ENCODE measurements around the gene TBC1D22B.
"Not testable (repeated sequence)": the region's sequence is repeated elsewhere in the genome, so short reads cannot be mapped to it uniquely, and the experiment has no call there.

Gene TBC1D22B

DNA sequence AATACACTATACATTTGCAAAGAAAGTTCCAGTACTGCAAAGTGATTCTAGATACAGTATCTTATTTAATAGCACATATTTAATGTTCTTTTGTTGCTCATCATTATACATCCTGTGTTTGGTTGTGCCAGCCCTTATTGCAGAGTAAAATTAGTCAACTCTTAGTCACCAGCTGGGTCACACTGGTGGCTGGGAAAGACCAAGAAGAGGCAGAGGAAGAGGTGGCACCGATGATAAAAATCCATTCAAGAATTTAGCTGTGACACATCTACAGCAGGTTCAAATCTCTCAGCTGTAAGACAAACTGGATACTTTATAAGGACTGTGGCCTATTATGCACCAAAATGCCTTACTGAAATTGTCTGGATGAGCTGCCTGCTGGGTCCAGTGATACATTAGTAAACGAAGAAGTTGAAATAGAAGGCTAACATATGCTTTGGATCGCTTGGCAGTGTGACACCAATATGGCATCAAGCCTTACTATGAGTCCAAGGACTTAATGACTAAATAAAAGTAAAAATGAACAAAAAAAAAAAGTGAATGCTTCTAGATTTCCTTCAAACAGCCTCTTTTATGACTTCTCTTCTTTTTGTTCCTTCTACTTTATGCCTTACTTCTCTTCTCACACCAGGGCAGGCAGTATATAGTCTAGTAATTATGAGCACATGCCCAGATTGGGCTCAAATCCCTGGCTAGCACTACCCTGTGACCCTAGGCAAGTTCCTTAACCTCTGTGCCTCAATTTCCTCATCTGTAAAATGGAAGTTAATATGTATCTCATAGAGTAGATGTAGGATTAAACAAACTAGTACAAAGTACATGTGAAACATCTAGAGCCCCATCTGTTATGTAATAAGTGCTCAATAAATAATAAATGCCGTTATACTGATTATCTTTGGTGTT lies 66.8 kb downstream of the TBC1D22B start:
- DNase-seq: peak; percentile 49

DNA sequence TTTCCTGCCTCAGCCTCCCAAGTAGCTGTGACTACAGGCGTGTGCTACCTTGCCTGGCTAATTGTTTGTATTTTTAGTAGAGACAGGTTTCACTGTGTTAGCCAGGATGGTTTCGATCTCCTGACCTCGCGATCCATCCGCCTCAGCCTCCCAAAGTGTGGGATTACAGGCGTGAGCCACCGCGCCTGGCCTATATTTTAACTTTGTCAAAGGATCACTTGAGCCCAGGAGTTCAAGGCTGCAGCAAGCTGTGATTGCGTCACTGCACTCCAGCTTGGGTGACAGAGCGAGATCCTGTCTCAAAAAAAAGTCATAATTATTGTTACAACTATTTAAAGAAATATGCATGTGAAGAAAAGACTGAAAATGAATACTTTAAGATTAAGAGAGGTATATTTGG lies 72.8 kb downstream of the TBC1D22B start:
- not testable (repeated sequence) for DNase-seq

DNA sequence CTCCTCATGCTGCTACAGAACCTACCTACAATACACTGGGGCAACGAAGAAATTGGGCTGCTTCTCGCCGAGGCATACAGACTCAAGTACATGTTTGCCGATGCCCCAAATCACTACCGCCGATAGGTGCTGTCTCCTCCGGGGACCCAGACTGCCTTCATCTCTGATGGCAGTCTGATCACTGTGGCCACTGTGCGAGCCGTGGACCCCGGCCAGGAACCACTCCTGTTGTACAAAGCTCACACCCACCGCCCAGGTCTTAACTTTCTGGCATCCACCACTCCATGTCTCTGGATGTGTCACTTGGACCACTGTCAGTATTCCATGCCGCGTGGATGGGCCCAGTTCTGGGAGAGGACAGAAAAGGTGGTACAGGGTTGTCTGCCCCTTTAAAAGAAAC lies 73.5 kb downstream of the TBC1D22B start:
- no peak for DNase-seq

DNA sequence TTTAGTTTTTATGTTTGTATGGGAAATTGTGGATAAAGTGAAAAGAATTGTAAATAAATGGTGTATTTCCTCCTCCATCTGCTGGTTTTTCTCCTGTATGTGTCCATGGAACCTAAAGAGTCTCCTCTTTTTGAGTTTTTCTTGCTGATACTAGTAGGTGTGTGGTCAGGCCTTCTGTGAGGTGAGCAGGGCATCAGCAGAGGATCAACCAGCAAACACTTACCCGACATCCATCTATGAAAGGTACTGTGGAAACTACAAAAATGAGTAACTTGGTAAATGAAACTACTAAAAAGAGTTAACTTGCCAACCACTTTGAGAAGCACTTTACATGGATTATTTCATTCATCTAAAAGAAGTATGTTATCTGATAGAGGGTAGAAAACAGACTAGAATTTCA lies 75.3 kb downstream of the TBC1D22B start:
- DNase-seq: no peak

DNA sequence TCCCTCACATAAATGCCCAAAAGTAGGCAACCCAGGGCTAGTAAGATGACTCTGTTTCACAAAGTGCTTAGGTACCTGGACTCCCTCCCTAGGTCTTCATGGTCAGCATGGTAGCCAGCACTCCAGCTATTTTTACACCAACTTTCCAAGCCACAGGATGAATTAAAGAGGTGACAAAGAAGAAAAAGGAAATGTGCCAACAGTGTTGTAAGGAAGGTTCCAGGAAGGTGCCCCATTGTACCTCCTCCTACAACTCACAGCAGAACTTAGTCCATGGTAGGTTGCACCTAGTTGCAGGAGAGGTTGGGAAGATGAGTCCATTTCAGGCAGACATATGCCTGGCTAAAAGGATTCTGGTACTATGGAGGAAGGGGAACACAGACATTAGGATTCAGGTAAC lies 76.5 kb downstream of the TBC1D22B start:
- DNase-seq: no peak

DNA sequence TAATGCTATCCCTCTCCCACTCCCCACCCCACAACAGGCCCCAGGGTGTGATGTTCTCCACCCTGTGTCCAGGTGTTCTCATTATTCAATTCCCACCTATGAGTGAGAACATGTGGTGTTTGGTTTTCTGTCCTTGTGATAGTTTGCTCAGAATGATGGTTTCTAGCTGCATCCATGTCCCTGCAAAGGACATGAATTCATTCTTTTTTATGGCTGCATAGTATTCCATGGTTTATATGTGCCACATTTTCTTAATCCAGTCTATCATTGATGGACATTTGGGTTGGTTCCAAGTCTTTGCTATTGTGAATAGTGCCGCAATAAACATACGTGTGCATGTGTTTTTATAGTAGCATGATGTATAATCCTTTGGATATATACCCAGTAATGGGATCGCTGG lies 80.7 kb downstream of the TBC1D22B start:
- DNase-seq: not testable (repeated sequence)

DNA sequence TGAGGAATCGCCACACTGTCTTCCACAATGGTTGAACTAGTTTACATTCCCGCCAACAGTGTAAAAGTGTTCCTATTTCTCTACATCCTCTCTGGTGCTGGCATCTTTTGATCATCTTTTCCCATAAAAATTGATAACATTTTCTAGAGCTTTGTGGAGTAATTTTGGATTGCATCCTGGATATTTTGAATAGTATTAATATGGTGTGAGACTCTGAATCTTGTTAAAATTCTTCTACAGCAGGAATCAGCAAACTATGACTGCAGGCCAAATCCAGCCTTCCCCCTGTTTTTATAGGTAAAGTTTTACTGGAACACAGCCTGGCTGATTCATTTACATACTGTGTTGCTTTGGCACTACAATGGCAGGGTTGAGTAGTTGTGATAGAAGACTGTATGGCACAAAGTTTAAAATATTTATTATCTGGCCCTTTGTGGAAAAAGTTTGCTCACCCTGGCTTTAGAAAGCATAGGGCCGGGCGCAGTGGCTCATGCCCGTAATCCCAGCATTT lies 81.2 kb downstream of the TBC1D22B start:
- no peak for DNase-seq

DNA sequence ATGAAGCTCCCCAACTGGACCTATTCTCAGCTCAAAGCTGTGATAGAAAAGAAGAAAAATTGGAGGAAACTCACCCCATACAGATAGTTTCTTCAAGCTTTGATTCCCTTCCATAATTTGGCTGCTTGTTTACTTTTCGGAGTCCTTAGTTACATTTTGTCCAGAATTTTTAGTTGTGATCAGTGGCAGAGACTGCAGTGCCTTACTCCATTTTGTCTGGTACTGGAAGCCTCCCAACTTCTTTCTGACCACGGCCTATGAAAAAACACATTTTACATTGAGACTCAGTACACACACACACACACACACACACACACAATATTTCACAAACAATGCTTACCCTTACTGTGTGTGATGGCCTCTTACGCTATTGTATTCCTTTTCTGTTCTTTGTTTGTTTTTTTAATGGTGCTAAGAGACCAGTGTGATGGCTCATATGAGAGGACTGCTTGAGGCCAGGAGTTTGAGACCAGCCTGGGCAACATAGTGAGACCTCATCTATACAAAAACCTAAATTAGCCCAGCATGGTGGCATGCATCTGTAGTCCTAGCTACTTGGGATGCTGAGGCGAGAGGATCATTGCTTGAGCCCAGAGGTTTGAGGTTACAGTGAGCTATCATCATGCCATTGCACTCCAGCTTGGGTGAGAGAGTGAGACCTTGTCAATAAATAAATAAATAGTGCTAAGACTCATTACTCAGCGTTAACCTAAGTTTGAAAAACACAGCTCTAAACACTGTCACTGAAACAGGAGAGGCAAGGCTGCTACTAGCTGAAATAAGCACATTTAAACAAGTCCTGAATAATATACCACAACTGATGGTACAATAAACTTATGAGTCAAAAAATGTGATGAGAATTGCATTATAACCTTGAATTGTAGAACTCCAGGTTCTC lies 82.4 kb downstream of the TBC1D22B start:
- no peak for DNase-seq

DNA sequence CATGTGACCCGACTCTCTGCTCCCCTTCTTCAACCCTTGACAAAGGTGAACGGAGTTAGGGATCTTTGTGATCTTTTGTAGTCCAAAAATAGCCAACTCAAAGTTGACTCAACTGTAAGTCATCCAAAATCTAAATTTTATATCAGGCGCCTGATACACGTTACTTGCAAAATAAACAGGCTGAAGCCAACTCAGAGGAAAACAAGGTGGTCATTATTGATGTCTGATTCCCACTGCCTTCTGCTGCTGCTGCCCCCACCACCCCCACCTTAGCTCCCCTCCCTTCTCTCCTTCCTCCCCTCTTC lies 83.0 kb downstream of the TBC1D22B start:
- DNase-seq: no peak

DNA sequence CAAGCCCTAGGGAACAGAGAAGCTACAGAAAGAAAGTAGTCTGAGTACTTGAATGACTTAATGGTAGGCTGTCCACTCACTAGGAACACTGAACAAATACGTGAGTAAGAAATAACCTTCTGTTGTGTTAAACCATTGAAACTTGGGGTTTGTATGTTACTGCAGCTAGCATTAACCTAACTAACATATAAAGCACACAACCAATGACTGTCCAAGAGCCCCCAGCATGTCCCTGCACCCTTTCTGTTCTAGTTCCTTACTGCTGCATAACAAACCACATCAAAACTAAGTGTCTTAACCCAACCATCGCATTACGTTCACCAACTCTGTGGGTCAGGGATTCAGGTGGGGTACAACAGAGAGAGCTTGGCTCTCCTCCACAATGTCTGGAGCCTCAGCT lies 85.7 kb downstream of the TBC1D22B start:
- no peak for DNase-seq

DNA sequence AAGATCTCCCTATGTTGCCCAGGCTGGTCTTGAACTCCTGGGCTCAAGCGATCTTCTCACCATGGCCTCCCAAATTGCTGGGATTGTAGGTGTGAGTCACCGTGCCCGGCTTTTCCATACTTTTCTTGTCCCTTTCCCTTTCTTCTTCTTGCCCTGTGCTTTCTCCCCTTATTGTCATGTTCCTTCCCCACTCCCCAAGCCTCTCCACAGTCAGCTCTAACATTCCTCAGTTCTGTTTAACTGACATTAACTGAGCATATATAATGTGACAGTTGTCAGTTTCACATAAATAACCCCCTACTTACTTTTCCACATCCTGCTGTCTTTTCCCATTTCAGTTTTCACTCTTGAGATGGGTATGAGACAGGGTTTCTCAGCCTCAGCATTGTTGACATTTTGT lies 86.7 kb downstream of the TBC1D22B start:
- DNase-seq: no peak

DNA sequence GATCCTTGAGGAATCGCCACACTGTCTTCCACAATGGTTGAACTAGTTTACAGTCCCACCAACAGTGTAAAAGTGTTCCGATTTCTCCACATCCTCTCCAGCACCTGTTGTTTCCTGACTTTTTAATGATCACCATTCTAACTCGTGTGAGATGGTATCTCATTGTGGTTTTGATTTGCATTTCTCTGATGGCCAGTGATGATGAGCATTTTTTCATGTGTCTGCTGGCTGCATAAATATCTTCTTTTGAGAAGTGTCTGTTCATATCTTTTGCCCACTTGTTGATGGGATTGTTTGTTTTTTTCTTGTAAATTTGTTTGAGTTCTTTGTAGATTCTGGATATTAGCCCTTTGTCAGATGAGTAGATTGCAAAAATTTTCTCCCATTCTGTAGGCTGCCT lies 88.2 kb downstream of the TBC1D22B start:
- DNase-seq: not testable (repeated sequence)

DNA sequence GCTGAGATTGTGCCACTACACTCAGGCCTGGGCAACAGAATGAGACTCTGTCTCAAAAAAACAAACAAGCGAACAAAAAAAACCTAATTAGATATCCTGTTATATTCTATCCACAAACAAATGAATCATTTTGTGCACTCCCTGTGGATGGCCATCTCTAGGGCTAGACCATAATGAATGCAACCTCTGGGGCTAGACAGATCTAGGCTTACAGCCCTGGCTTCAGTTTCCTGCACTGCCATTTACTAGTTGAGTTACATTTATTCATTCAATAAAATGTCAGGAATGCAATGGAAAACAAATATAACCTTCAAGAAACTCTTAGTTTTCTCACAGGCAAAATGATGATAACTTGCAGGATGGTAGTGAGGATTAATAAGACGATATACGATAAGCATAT lies 89.6 kb downstream of the TBC1D22B start:
- DNase-seq: no peak

DNA sequence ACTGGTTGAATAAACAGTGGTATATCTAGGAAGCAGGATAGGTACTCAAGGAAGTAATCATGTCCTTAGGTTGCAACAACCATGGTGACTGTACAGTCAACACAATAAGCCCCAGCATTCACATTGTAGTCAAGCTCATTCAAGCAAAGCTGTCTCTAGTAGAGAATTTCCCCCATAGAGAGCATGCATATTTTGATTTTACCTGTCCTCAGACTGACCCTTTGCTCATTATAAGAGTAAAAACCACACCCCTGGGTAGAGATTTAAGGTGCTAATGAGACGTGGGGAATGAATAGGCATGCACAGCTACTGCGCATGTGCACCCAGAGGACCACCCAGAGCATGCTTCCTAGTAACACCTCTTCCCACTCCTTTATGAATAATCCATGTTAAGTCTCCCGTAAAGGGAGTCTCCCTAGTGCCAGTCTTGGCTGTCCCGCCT lies 90.1 kb downstream of the TBC1D22B start:
- no peak for DNase-seq

DNA sequence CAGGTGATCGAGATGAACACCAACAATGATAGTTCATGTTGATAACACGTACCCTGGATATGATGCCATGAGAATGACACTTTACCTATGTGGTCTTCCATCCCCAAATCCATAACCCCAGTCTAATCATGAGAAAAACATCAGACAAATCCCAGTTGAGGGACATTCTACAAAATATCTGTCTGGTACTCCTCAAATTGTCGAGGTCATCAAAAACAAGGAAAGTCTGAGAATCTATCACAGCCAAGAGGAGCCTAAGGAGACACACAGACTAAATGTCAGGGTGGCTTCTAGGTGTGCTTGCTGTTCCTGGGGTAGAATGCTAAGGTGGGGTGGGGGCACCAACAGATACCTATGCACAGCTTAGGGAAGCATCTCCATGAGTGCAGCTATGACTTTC lies 93.5 kb downstream of the TBC1D22B start:
- DNase-seq: no peak

DNA sequence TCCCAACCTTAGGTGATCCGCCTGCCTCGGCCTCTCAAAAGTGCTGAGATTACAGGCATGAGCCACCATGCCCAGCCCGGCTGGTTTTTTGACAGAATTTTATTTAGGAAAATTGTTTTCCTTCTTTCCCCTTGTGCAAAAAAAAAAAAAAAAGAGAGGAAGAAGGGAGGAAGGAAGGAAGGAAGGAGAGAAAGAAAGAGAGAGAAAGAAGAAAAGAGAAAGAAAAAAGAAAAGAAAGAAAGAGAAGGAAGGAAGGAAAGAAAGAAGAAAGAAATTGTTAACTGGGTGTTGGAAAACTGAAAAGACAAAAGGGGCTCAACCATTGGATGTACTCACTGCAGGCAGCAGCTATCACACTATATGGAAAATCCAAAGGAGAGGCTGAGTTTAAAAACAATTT lies 94.8 kb downstream of the TBC1D22B start:
- DNase-seq: no peak

DNA sequence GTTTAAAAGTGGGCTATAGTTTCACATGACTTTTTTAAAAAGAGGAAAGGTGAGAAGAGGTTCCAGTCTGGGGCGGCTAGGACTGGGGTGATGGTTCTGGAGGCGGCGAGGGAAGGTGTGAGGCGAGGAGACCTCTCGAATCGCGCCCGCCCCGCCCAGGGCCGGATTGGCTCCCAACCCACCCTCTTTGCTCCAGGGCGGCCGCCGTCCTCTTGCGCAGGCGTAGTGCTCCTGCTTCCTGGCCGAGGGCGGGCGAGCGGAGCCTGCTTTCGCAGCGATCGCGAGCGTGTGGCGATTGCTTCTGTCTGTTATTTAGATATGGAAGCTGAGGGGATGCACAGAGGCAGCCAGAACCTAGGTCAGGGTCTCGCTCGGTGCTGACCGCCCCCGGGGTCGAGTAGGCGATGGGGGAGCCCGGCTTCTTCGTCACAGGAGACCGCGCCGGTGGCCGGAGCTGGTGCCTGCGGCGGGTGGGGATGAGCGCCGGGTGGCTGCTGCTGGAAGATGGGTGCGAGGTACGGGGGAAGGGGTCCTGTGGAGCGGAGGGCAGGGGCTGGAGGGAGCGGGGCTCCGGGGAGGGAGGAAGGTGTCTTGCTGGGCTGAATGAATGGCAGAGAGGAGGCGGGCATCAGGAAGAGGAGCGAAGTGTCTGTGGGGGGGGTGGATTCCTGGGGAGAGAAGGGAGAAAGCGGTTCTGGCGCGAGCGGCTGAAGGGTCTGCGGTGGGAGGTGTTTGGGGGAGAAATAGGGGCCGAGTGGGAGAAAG lies 96.4 kb downstream of the TBC1D22B start, which contains the start of gene RNF8:
Gene RNF8, plus strand, starts transcription at position 223 of the 765 bp plus-strand sequence. Its CDS starts 182 bp downstream, at position 405.
- DNase-seq: peak; percentile 92

DNA sequence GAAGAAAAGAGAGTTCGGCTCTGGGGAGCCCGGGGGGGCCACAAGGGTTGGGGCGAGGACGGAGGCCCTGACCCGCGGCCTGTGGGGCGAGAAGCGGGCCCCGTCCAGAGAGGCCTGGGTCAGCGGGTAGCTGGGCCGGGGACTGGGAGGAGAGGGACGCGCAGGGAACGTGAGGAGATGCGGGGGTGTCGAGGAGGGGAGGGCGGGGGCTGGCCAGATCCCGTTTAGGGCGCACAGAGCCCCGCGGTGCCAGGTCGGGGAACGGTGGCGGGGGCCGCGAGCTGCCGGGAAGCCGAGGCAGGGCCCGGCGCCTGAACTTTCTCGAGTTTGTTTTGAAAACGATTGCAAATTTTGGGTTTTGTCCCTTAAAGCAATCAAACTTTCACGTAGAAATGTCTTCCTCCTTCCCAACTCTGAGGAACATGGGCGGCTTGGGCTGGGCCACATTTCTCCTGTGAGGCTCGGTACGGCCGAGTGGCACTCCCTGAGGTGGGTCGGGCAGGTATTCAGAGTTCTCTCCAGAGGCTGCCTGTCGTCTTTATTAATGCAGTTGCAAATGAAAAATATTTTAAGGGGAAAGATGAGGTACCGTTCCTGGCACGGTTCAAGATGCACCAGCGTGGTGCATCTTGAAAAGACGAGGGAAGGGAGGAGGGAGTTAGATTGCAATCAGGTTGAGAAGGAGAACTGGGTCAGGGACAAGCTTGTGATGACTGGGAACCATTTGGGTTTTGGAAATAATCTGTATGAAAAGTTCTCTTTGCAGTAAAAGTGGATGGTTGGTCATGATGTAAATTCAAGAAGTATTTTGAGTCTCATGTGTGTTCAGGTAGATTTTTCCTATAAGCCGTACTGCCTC lies 97.2 kb downstream of the TBC1D22B start:
- peak; percentile 12 for DNase-seq

DNA sequence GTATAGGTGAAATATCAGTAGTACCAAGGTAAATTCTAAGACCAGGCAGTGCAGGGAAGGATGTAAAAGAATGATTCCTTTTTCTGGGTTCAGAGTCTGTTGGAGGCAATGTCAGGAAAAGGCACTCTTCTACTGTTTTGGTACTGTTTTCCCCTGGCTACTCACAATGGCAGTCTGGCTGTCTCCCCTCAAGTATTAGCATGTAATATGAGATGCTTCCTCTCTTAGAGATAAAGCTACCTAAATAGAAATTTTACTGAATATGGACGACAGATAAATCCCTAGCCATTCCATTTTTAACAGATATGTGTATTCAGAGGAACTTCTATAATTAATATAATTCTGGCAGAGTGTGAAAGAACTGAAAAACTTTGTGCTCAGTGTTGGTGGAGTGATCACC lies 99.7 kb downstream of the TBC1D22B start:
- no peak for DNase-seq

DNA sequence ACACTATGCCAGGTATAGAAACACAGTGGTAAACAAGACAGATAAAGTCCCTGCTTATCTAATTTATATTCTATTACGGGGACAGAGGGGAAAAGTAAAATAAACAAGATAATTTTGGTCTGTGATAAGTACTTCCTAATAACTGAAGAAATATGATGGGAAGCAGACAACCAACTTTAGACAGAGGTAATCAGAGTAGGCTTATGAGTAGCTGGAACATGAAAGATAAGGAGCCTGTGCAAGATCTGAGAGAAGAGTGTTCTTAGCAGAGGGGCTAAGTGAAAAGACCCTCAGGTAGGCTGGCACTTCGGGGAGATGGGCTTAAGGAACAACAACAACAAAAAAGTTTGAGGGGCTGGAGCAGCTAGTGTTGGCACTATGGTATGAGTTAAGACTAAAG lies 100.3 kb downstream of the TBC1D22B start:
- DNase-seq: no peak

DNA sequence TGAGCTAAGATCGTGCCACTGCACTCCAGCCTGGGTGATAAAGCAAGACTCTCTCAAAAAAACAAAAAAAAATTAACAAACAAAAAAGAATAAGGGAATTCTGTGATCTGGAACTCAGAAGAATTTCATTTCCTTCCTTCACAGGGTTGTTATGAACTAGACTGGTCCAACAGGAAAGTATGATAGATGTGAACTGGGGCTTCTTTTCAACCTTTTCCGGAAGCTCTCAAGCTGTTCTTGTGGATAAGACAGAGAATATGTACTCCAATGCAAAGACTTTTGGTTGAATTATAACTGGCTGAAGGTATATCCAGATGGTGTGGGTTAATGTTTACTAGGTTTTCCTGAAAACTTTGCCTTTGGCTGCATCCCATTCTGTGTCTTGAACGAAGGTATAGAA lies 101.5 kb downstream of the TBC1D22B start:
- no peak for DNase-seq

Data from stimulated activated CD4-positive, alpha-beta T cell treated with anti-CD3 and anti-CD28 coated beads, Interleukin-1b, Interleukin-23, amount 100 ng/mL, for 48 hours (primary cell).